ENCODE measurements around the gene PTPRH.

- TF ChIP-seq, protein P1, sequence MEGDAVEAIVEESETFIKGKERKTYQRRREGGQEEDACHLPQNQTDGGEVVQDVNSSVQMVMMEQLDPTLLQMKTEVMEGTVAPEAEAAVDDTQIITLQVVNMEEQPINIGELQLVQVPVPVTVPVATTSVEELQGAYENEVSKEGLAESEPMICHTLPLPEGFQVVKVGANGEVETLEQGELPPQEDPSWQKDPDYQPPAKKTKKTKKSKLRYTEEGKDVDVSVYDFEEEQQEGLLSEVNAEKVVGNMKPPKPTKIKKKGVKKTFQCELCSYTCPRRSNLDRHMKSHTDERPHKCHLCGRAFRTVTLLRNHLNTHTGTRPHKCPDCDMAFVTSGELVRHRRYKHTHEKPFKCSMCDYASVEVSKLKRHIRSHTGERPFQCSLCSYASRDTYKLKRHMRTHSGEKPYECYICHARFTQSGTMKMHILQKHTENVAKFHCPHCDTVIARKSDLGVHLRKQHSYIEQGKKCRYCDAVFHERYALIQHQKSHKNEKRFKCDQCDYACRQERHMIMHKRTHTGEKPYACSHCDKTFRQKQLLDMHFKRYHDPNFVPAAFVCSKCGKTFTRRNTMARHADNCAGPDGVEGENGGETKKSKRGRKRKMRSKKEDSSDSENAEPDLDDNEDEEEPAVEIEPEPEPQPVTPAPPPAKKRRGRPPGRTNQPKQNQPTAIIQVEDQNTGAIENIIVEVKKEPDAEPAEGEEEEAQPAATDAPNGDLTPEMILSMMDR (IDR thresholded peaks at IDR 0.05 in 8 of 11, conservative IDR thresholded peaks at IDR 0.05 in 3 of 11) = no peak
- TF ChIP-seq POLR2AphosphoS5 (IDR thresholded peaks at IDR 0.05) = no peak
Measured at GRCh38 chr19:55175117-55175867, 34.0 kb downstream of the PTPRH start.

Measured in spleen (tissue), 7 donors.